ENCODE data around the gene SLC2A4.

Gene SLC2A4

DNA sequence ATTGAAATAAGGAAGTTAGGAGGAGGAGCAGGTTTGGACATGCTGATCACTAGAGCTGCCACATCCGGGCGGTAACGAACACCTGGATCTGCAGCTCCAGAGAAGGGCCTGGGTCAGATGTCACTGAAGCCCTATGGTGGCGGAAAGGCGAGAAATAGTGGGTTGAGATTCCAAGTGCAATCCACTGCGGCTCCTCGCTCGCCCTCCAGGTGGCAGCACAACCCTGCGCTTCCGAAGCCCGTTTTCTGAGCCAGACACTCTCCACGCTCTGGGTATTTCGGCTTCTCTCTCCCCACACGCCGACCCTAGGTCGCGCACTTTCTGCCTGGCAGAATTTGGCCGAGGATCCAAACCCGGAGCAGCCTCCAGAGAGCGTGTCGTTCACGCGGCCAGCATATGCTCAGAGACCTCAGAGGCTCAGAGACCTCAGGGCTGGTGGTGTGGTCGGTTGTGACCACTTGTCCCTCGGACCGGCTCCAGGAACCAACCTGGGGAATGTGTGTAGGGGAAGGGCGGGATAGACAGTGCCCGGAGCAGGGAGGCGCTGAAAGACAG, 922 bp upstream of the SLC2A4 start:
- DNase-seq, result peak; percentile 94

DNA sequence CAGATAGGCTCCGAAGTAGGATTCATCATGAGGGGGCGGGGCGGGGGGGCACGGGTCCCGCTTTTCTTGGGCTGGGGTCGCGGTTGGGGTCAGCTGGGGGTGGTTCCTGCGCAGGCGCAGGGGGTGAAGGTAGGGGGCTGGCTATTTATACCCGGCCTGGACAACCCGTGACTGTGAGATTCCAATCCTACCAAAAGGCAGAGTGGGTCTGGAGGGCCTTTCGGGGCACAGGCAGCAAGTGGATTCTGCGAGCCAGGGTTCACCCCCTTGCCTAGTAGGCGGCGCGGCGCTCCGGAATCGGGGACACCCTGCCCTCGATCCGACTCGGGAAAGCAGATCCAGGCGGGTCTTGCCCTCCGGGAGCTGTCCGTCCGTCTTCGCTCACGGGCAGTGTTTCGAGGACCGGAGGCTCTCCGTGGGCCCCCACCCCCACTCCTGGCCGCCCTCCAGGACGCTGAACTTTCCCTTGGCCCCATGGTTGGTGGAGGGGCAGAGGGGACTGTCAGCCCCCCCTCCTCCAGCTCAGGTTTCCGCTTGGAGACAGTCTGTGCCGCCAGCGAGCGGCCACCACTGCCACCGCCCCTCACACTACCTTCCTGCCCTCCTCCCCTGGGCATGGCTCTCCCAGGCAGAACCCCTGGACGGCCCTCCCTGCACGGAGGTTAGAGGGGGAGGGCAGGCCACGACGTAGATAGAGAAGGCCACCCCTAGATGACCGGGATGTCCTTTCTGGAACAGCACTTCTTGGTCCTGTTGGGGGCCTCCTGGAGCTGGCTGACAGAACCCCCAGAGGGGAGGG, 634 bp downstream of the SLC2A4 start:
- DNase-seq, result peak; percentile 61

DNA sequence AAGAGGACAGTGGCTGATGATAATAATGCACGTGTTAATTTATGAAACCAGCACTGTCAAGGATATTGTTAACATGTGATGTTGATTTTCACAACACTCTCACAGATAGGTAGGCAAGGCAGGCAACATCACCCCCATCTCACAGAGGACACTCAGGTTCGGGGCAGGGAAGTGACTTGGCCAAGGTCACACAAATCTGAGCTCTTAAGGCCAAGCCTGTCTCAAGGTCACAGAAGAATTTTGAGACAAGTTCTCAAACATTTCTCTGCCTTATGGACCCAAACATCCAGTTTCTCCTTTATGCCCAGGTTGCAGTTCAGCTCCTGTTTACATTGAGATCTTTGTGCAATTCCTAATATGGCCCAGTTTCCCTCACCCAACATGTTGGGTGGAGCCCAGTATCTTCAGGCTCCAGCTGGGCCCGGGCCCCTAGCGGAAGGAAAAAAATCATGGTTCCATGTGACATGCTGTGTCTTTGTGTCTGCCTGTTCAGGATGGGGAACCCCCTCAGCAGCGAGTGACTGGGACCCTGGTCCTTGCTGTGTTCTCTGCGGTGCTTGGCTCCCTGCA, 1.3 kb downstream of the SLC2A4 start:
- DNase-seq, result no peak

DNA sequence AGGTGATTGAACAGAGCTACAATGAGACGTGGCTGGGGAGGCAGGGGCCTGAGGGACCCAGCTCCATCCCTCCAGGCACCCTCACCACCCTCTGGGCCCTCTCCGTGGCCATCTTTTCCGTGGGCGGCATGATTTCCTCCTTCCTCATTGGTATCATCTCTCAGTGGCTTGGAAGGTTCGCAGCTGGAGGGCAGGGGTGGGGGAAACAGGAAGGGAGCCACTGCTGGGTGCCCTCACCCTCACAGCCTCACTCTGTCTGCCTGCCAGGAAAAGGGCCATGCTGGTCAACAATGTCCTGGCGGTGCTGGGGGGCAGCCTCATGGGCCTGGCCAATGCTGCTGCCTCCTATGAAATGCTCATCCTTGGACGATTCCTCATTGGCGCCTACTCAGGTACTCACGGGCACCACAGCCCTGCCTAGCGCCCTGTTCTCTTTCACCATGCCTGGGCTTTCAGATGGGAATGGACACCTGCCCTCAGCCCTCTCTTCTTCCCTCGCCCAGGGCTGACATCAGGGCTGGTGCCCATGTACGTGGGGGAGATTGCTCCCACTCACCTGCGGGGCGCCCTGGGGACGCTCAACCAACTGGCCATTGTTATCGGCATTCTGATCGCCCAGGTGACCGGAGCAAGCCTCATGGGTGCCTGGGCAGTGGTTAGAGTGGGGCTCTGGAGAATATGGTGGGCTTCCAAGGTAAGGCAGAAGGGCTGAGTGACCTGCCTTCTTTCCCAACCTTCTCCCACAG, 2.1 kb downstream of the SLC2A4 start:
- no peak for DNase-seq

DNA sequence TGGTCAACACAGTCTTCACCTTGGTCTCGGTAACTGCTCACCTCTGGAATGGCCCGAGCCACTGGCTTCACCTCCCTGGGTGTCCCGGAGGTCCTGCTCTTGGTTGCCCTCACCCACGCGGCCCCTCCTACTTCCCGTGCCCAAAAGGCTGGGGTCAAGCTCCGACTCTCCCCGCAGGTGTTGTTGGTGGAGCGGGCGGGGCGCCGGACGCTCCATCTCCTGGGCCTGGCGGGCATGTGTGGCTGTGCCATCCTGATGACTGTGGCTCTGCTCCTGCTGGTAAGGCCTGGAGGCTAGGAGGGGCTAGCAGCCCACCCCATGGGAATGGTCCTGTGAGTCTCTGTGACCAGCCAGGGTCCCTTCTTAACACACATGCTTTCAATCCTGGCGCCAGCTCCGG, 3.4 kb downstream of the SLC2A4 start:
- no peak for DNase-seq

DNA sequence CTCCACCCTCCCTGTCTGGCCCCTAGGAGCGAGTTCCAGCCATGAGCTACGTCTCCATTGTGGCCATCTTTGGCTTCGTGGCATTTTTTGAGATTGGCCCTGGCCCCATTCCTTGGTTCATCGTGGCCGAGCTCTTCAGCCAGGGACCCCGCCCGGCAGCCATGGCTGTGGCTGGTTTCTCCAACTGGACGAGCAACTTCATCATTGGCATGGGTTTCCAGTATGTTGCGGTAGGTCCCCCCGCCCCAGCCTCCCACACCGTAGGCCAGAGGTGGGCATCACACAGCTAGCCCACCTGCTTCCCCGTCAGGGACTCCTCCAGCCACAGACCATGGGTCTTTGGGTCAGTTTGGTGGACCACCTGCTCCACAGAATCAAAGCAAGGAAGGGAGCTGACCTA, 4.2 kb downstream of the SLC2A4 start:
- DNase-seq, result no peak

DNA sequence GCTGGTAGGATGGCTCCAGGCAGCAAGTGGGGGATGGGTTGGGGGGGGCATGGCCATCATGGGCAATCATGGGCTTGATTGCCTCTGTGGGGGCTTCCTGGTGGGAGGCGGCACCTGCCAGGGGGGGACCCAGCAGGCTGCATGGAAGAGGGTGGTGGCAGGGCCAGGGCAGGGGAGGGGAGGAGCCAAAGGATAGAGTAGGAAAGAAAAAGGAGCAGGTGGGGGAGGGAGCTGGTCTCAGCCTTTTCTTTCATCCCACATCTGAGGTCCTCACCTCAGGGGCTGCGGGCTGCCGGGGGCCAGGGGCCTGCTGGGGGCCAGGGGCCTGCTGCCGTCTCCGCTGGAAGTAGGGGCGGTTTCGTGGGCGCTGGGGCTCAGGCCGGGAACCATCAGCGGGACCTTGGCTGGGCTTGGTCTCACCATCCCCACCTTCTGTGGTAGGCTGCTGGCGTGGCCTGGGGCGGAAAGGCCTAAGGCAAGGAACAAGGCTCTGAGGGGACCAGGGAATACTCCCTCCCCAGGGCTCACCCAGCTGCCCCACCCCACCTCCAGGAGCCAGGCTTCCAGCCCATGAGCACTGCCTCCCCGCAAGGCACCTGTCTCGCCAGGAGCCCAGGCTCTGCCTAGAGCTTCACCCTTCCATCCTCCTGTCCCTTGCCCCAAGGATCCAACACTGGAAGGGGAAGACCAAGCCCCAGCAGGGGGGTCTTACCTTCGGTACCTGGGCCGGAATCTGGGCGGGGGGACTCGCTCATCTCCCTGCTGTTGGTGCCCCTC, 7.9 kb downstream of the SLC2A4 start:
- DNase-seq, result no peak

DNA sequence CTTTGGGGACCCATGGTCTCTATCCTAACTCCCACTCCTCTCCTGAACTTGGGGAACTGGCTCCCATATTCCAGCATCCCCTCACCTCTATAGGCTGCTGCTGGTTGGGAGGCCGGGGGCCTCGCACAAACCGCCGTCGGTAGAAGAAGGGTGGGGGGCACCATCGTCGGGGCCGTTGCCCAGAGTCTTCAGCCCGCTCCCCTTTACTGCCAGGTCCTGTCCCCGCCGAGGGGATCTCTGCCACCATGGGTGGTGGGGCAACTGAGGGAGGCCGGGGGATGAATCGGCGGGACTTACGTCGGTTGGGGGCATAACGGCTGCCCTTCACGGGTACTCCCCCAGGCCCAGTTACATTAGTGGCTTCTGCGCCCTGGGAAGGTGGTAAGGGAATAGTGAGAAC, 8.6 kb downstream of the SLC2A4 start:
- DNase-seq, result no peak

DNA sequence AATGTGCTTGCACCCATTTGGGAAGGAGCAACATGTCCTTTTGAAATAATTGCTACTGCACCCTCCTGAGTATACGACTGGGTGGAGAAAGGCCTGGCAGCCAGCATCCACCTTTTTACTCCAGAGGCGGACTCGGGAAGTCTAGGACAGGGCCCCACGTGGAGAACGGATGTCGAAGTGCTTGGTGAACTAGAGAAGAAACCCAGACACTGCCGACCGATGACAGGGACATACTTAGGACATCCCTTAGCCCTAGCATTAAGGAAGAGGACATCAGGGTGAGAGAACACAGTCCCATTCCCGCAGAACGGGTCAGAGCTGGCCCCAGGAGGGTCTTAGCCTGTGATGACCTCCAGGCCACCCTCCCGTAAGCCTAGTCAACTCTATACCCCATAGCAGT, 9.2 kb downstream of the SLC2A4 start:
- no peak for DNase-seq

DNA sequence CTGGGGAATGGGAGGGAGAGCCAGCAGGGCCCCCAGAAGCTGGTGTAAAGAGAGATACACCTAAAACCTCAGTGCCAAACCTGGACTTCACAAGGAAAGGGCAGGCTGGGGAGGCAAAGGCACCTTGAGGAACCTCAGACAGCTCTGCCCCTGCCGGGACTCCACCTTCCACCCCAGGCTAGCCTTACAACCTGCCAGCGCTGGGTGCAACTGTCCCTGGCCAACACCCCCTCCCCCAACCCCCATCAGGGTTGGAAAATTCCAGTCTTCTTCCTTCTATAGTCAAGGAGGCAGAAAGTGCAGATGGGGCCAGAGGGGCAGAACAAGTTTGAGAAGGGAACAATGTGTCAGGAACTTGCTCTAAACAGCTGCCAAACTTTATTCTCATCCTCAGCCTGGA, 10.7 kb downstream of the SLC2A4 start:
- no peak for DNase-seq

DNA sequence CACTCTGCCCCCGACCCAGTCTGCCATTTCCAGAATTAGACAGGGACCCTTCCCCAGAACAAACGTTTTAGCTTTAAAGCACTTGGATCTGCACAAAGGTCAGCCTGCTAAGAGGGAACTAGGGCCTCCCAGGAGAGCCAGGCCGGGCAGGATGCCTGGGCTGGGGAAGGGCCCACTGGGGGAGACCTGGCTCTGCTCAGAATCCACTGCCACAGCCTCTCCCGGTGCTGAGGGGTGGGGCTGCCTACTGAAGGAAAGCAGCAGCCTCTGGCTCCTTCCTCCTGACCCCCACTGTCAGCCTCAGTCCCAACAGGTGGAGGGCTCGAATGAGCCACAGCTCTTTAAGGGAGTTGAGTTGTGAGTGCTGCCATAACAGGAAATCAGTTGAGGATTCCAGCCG, 11.2 kb downstream of the SLC2A4 start:
- no peak for DNase-seq

DNA sequence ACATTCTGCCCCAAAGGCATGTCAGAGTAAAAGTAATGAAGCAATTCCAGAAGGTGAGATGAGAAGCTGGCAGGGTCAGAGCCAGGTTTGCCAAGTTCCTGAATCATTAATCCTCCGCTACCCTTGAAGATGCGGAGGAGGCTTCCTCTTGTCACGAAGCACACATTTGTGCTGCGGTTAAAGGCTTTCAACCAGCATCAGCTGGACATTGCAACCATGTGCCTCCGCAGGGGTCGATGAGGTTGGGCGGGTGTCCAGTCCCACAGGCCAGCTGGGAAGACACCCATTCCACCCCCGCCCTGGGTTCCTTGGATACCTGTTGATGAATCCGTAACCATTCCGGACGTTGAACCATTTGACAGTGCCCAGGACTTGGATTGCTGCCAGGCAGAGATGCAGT, 11.6 kb downstream of the SLC2A4 start:
- no peak for DNase-seq

DNA sequence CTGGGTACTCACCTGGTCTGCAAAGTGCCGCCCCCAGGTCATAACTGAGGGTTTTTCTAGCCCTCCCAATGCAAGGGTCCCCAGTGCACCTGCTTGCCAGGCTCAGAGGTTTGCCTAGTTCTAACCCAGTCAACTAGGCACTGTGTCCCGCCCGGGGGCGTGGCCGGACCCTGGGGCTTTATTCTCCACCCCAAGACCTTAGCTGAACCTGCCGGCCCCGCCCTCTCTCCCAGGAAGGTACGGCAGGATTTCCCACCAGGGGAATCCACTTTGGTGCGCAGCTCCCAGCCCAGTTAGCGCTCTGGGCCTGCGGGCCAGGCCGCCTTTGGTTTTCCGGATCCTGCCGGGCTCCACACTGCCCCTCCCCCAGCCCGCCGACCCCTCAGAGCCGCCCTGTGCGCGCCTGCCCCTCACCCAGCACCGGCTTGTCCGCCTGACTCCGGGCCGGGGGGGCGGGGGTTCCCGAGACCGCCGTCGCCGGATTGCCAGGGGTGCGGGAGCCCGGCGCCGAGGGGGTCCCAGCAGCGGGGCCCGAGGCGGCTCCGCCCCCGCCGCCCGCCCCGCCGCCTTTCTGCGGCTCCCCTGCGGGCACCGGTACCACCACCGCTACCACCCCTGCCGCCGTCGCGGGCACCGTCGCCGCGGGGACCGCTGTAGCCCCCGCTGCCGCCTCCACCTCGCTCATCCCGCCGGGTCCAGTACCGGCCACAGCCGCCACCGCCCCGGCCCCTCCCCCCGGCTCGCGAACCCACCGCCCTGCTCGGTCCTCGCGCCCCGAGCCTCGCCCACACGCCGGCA, 12.5 kb downstream of the SLC2A4 start:
- DNase-seq, result no peak

DNA sequence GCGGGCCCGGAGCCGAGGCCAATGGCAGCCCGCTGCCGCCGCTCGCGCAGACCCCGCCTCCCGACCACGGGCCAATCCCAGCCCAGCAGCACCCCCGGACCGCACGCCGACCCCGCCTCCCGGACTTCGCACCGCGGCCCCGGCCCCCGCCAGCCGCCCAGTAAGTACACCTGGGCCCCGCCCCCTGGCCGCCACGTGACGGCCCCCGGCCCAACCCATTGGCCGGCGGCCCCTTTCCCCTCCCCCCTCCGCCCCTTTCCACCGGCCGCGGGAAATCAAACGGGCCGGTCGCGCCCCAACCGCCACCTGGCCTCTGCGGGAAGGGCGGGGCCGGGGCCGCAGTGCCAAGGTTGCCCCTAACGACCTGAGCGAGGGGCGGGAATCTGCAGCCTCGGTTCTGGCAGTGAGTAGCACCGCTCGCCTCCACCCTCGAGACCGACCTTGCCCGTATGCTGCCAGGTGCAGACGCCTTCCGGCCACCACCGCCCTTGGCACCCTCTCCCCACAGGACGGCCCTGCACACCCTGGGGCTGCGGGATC, 13.2 kb downstream of the SLC2A4 start, which contains the start of gene YBX2:
YBX2 (minus strand) TSS at position 26 of the 540 bp plus-strand sequence. CDS start 139 bp downstream, outside the sequence.
- peak; percentile 86 for DNase-seq

DNA sequence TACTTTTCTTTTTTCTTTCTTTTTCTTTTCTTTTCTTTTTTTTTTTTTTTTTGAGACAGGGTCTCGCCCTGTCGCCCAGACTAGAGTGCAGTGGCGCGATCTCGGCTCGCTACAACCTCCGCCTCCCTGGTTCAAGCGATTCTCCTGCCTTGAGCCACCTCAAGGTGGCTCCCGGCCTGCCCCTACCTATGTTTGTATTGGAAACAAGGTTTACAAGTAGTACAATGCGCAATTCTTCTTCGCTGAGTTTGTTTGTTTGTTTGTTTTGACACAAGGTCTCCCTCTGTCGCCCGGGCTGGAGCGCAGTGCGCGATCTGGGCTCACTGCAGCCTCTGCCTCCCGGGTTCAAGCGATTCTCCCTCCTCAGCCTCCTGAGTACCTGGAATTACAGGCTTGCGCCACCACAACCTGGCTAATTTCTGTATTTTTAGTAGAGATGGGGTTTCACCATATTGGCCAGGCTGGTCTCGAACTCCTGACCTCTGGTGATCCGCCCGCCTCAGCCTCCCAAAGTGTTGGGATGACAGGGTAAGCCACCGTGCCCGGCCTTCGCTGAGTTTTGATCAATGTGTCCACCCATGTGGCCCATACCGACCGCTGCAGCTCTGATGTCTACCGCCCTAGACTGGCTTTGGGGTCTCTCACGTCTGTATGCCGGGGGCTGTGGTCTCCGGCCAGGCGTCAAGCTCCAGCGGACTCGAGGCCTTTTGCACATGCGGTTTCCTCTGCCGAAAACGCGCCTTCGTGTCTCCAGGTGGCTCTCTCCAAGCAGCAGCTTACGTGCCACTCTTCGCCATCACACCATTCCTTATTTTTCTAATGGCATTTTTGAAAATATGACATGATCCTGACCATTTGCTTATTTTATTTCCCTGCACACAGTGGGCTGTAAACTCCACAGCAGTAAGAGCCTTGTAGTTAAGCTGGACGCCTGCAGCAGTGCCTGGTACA, 14.0 kb downstream of the SLC2A4 start:
- no peak for DNase-seq

DNA sequence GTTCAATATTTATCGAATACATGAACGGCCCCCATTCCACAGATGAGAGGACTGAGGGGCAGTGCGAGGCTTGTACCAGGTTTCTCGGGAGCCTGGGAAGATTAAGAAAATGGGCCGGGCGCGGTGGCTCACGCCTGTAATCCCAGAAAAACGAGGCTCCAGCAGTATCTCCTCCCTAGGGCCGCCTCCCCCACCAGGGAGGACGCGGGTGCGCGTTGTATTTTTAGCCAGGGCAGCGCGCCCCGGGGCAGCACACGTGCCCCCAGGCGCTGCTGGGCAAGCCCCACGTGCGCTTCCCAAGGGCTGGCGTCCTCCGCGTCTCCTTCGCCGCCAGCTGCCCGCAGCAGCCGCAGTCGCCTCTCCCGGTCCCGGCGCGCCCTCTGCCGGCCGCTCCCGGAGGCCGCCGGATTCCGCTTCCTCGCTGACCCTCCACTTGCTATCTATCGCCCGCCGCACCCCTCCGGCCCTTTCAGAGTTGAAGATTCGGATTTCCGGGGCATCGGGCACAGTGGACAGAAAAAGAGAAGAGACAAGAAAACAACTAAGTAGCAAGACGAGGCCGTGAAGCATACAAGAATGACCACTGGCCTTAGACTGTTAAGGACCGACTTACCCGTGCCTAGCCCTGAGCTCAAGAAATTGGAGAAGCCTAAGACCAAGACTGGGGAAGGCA, 14.8 kb downstream of the SLC2A4 start:
- DNase-seq, result peak; percentile 90

DNA sequence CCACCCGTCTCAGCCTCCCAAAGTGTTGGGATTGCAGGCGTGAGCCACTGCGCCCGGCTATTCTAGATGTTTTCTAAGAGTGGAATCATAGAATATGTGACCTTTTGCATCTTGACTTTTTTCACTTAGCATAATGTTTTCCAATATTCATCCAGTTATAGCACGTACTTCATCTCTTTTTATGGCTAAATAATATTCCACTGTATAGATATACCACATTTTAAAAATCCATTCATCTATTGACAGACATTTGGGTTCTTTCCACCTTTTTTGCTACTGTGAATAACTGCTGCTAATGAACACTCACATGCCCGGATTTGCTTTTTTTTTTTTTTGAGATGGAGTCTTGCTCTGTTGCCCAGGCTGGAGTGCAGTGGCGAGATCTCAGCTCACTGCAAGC, 22.7 kb downstream of the SLC2A4 start:
- no peak for DNase-seq

DNA sequence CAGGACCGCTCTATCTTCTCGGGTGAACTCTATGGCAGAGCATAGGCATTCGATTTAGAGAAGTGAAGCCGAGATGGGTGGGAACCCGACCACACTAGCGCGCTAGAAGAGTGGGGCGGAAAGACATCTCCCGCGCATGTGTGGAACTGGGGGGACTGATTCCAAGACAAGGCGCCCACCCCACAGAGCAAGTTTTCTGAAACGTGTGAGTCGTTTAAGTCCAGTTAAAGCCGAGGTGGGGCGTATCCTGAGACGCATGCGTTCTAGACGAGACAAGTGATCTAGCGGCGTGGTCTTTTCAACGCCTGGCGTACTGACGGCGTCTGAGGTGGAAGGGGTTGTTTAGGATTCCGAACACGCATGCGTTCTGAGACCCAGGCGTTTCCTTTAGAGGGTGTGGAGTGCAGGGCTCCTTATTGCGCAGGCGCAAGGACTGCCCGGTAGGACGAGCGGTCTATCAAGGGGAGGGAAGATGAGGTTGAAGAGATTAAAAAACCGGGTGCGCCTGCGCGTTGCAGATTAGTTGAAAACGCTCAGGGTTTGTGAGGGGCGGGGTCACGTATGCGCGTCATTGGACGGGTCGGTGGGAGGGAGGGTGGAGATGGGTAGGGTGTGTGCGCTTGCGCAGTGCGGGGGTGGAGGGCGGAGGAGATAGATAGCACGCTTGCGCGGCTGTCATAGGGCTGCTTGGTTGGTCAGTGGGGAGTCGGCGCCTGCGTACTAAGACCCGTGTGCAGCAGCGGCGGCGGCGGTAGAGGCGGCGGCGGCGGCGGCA, 25.6 kb downstream of the SLC2A4 start, which contains the start of gene EIF5A:
EIF5A (plus strand) TSS at position 718 of the 775 bp plus-strand sequence. CDS start 2,008 bp downstream, outside the sequence.
- peak; percentile 100 for DNase-seq
